B cell (primary cell): ENCODE measurements around the gene NLRP1. TPM values are rescaled to one million over a fixed set of nuclear protein-coding genes. Genes with fewer than 3 reads are reported as not detected.
A peak's percentile ranks its signal among the peaks of the same experiment; 100 is the strongest.

Source experiments
- ATAC-seq: fragments of 200-7000 bp; cut with Tn5 transposase; one replicate; pipeline ENCODE4 v1.10.0; 2021; ENCODE audit warnings: low read depth, mild to moderate bottlenecking, moderate number of reproducible peaks, moderate library complexity
- CTCF ChIA-PET: fragments of 350-600 bp; sonication (Branson Sonifier 250); formaldehyde crosslinking; loops from one replicate; lab custom pipeline; 2021; ENCODE audit warnings: antibody characterized with exemption, inconsistent platforms; lab: Charles Lee
- POLR2A ChIA-PET: fragments of 350-600 bp; sonication (Branson Sonifier 250); formaldehyde crosslinking; loops from one replicate; lab custom pipeline; 2021; ENCODE audit warnings: antibody characterized with exemption; lab: Charles Lee
- DNase-seq: peaks from one replicate; pipeline ENCODE4 v3.0.0; 2013
- H2AFZ ChIP-seq: 2 replicates; pipeline ENCODE4 v1.6.1; 2012; ENCODE audit warnings: mild to moderate bottlenecking, low read depth, low read length; ENCODE audit not compliant: insufficient read depth, poor library complexity, severe bottlenecking
- H3K27ac ChIP-seq, 2 donors: 1 replicate in 1 of 2; 2 replicates in 1 of 2; pipeline ENCODE4 v1.5.1; 2012 to 2013; ENCODE audit warnings: low read length in 2 of 2, mild to moderate bottlenecking in 2 of 2, moderate library complexity in 1 of 2
- H3K27me3 ChIP-seq, 4 experiments: fragments of 200-600 bp in 1 of 4; sonication (generic) in 1 of 4; replicated peaks in 1 of 4; 1 replicate in 2 of 4; 2 replicates in 2 of 4; pipeline versions ENCODE4 v1.6.1 to v1.7.0; 2013 to 2016; ENCODE audit warnings: low read length in 3 of 4, mild to moderate bottlenecking in 2 of 4, mixed read lengths in 1 of 4, moderate library complexity in 1 of 4; ENCODE audit not compliant: insufficient read depth in 4 of 4, control insufficient read depth in 3 of 4; ENCODE audit errors: control extremely low read depth in 1 of 4
- H3K36me3 ChIP-seq, 2 experiments: replicated peaks in 1 of 2; 1 replicate in 1 of 2; 2 replicates in 1 of 2; pipeline versions ENCODE4 v1.6.1 to v1.7.1; 2013; ENCODE audit warnings: low read length in 1 of 2; ENCODE audit not compliant: insufficient read depth in 2 of 2, control insufficient read depth in 1 of 2; ENCODE audit errors: control extremely low read depth in 1 of 2, extremely low read depth in 1 of 2
- H3K4me1 ChIP-seq, 2 donors: fragments of 200-600 bp in 1 of 2; sonication (generic) in 1 of 2; 1 replicate in 1 of 2; 2 replicates in 1 of 2; pipeline versions ENCODE4 v1.5.1 to v1.6.1; 2013 to 2017; ENCODE audit warnings: low read length in 2 of 2; ENCODE audit not compliant: control insufficient read depth in 2 of 2, insufficient read depth in 2 of 2
- H3K4me2 ChIP-seq: replicated peaks from 2 replicates; pipeline ENCODE3; 2012; ENCODE audit warnings: mild to moderate bottlenecking, low read depth, low read length; ENCODE audit not compliant: poor library complexity, severe bottlenecking
- H3K4me3 ChIP-seq, 5 experiments: fragments of 200-600 bp in 1 of 5; sonication (generic) in 1 of 5; 1 replicate in 3 of 5; 2 replicates in 2 of 5; pipeline versions ENCODE4 v1.5.1 to v1.7.0; 2011 to 2016; ENCODE audit warnings: low read length in 4 of 5, mild to moderate bottlenecking in 4 of 5, low read depth in 2 of 5, control low read depth in 1 of 5, moderate library complexity in 1 of 5; ENCODE audit not compliant: insufficient read depth in 1 of 5; ENCODE audit errors: control extremely low read depth in 1 of 5, extremely low read depth in 1 of 5
- H3K79me2 ChIP-seq: fragments of 200-600 bp; sonication (generic); one replicate; pipeline ENCODE4 v1.6.0; 2016; ENCODE audit warnings: low read length; ENCODE audit not compliant: control insufficient read depth, insufficient read depth
- H3K9ac ChIP-seq: fragments of 200-600 bp; sonication (generic); 2 replicates; pipeline ENCODE4 v1.6.1; 2017; ENCODE audit warnings: mild to moderate bottlenecking, low read length, moderate library complexity
- H3K9me3 ChIP-seq, 3 donors: one replicate each; pipeline versions ENCODE4 v1.6.1 to v1.7.1; 2013; ENCODE audit warnings: low read length in 2 of 3; ENCODE audit not compliant: control insufficient read depth in 2 of 3, insufficient read depth in 1 of 3; ENCODE audit errors: control extremely low read depth in 1 of 3
- H4K20me1 ChIP-seq: 2 replicates; pipeline ENCODE4 v1.6.0; 2012; ENCODE audit warnings: mild to moderate bottlenecking, low read length; ENCODE audit not compliant: insufficient read depth, control insufficient read depth, poor library complexity, severe bottlenecking
- H3K27ac Mint-ChIP-seq: one replicate; pipeline ENCODE4 v1.8.0; 2021; ENCODE audit warnings: mixed read lengths
- H3K27me3 Mint-ChIP-seq: one replicate; pipeline ENCODE4 v1.8.0; 2021; ENCODE audit warnings: mixed read lengths
- H3K4me1 Mint-ChIP-seq: one replicate; pipeline ENCODE4 v1.8.0; 2021; ENCODE audit warnings: mixed read lengths
- H3K4me3 Mint-ChIP-seq: one replicate; pipeline ENCODE4 v1.8.0; 2021; ENCODE audit warnings: mixed read lengths
- H3K9me3 Mint-ChIP-seq: one replicate; pipeline ENCODE4 v1.8.0; 2022; ENCODE audit warnings: mixed read lengths; ENCODE audit not compliant: insufficient read depth
- CTCF ChIP-seq: fragments of 200-600 bp; IDR thresholded peaks from one replicate; pipeline ENCODE4 v1.8.0; 2022; ENCODE audit warnings: antibody characterized with exemption, mild to moderate bottlenecking
- EZH2 ChIP-seq: IDR thresholded peaks from 2 replicates; pipeline ENCODE4 v1.6.1; 2012; ENCODE audit warnings: borderline replicate concordance, low read depth, mild to moderate bottlenecking, moderate library complexity, low read length; ENCODE audit not compliant: insufficient read depth, poor library complexity, severe bottlenecking
- WGBS: methylation state at CpG from one replicate; pipeline ENCODE4 v1.1.5; 2013; ENCODE audit warnings: missing lambda C conversion rate; ENCODE audit not compliant: insufficient coverage; 5-methylcytosine and 5-hydroxymethylcytosine counted together
- intact Hi-C: fragments of 100-400 bp; cut with micrococcal nuclease; formaldehyde crosslinking; loops from one replicate; pipeline ENCODE4 v1.10.0; 2022
- polyA plus RNA-seq: library from polyadenylated mRNA; depleted of rRNA; stranded (reverse); fragments of >200 nt; gene quantifications from 2 replicates; pipeline ENCODE4 v1.2.3, GENCODE V29; 2012
- total RNA-seq, 2 donors: library from RNA; stranded (reverse); fragments of 120-200 nt in 1 of 2; gene quantifications; 1 replicate in 1 of 2; 2 replicates in 1 of 2; pipeline versions ENCODE4 v1.2.3 to v1.2.4, GENCODE V29; 2013 to 2022

Gene NLRP1
- total and polyA plus RNA-seq, 2 donors (not counting 1 experiment from before 2014, with no cell fraction given): 141 to 189 TPM

GRCh38 chr17:5592382-5592781 is 8.1 kb upstream of the NLRP1 start:
- no peaks in the 10 kb centered on the region for H3K36me3 ChIP-seq
- no peak overlapping the region for H3K4me2 ChIP-seq
- H3K4me3 Mint-ChIP-seq: no peak overlapping the region
- H3K79me2 ChIP-seq: no peaks in the 10 kb centered on the region
- no peak overlapping the region for H3K4me3 ChIP-seq
- whole genome bisulfite sequencing: 29% methylated on average over 1 of the region's 7 CpGs
- H3K27ac Mint-ChIP-seq: no peak overlapping the region
- TF ChIP-seq CTCF: peak; percentile 76
- TF ChIP-seq EZH2: no peak
- H4K20me1 ChIP-seq: no peaks in the 10 kb centered on the region
- POLR2A ChIA-PET: no interaction called here
- peaks cover 32% of the 10 kb centered on the region for H3K27me3 Mint-ChIP-seq
- peaks cover 1% of the 10 kb centered on the region for H3K4me1 Mint-ChIP-seq
- H3K27ac ChIP-seq: no peak overlapping the region
- intact Hi-C loops: loop anchor here (1.0 kb wide), 2 partner anchors 830 to 844 kb away; no protein-coding TSS in a partner anchor
- H3K9me3 ChIP-seq: no peaks in the 10 kb centered on the region
- H3K27me3 ChIP-seq: peaks cover 0 to 23% (median 3%) of the 10 kb centered on the region in 4 experiments
- peaks cover 0 to 1% of the 10 kb centered on the region in 2 donors for H3K4me1 ChIP-seq
- no peak overlapping the region for H3K9ac ChIP-seq
- no peak overlapping the region for H2AFZ ChIP-seq
- CTCF ChIA-PET: interaction anchor here (0.7 to 5.0 kb wide), 24 partner anchors 9 to 1558 kb away, joined by 3 to 44 read pairs (median 4); partner anchors contain the start of gene AIPL1
- peak; percentile 31 for ATAC-seq
- H3K9me3 Mint-ChIP-seq: no peaks in the 10 kb centered on the region
- DNase-seq: peak; percentile 63

GRCh38 chr17:5591966-5592365 is 7.7 kb upstream of the NLRP1 start:
- H3K4me1 ChIP-seq: peaks cover 0 to 5% of the 10 kb centered on the region in 2 donors
- no peak overlapping the region for H3K27ac Mint-ChIP-seq
- H4K20me1 ChIP-seq: no peaks in the 10 kb centered on the region
- no peak overlapping the region for H3K4me2 ChIP-seq
- H3K27me3 Mint-ChIP-seq: peaks cover 30% of the 10 kb centered on the region
- peaks cover 5% of the 10 kb centered on the region for H3K4me1 Mint-ChIP-seq
- H3K27me3 ChIP-seq: peaks cover 0 to 23% (median 3%) of the 10 kb centered on the region in 4 experiments
- no peaks in the 10 kb centered on the region for H3K9me3 ChIP-seq
- H3K27ac ChIP-seq: no peak overlapping the region
- POLR2A ChIA-PET: interaction anchor here (0.6 kb wide), 1 partner anchor 93 kb away, joined by 5 read pairs; no protein-coding TSS in a partner anchor
- ATAC-seq (no peak), DNase-seq (no peak)
- H3K9me3 Mint-ChIP-seq: no peaks in the 10 kb centered on the region
- no peak overlapping the region for H3K9ac ChIP-seq
- H3K36me3 ChIP-seq: no peaks in the 10 kb centered on the region
- no peak for TF ChIP-seq CTCF
- no peak for TF ChIP-seq EZH2
- H2AFZ ChIP-seq: no peak overlapping the region
- WGBS: 77% methylated on average over 11 of the region's 11 CpGs
- peaks cover 3% of the 10 kb centered on the region for H3K79me2 ChIP-seq
- CTCF ChIA-PET: interaction anchor here (0.7 to 5.0 kb wide), 24 partner anchors 9 to 1558 kb away, joined by 3 to 44 read pairs (median 4); partner anchors contain the start of gene AIPL1
- no peak overlapping the region for H3K4me3 Mint-ChIP-seq
- H3K4me3 ChIP-seq: no peak overlapping the region
- intact Hi-C loops: loop anchor here (1.0 kb wide), 2 partner anchors 830 to 844 kb away; no protein-coding TSS in a partner anchor
